Panc1 (cell line): ENCODE measurements around the gene DCP1A.

ENCODE experiments used
- POLR2AphosphoS5 ChIP-seq: IDR thresholded peaks from 2 replicates; pipeline ENCODE4 v1.6.1; 2012; ENCODE audit warnings: mild to moderate bottlenecking, low read depth, low read length, moderate library complexity
- SIN3A ChIP-seq: IDR thresholded peaks from 2 replicates; pipeline ENCODE4 v1.6.1; 2012; ENCODE audit warnings: low read depth, mild to moderate bottlenecking, low read length, moderate library complexity, borderline replicate concordance; ENCODE audit not compliant: insufficient read depth
- TCF7L2 ChIP-seq: IDR thresholded peaks from 2 replicates; pipeline ENCODE4 v1.6.1; 2011; ENCODE audit warnings: mild to moderate bottlenecking, low read depth, low read length, inconsistent platforms
- TF ChIP-seq, protein P1 (sequence below): fragments of 450-650 bp; IDR thresholded peaks from 2 replicates; pipeline ENCODE4 v1.5.1; 2017; ENCODE audit warnings: mild to moderate bottlenecking
- TF ChIP-seq, protein P2 (sequence below), 2 experiments: IDR thresholded peaks; 2 replicates each; pipeline ENCODE4 v1.6.1; 2011 to 2012; ENCODE audit warnings: low read depth in 2 of 2, control low read depth in 1 of 2, low read length in 1 of 2, mild to moderate bottlenecking in 1 of 2, moderate library complexity in 1 of 2; ENCODE audit not compliant: insufficient read depth in 1 of 2

DNA sequence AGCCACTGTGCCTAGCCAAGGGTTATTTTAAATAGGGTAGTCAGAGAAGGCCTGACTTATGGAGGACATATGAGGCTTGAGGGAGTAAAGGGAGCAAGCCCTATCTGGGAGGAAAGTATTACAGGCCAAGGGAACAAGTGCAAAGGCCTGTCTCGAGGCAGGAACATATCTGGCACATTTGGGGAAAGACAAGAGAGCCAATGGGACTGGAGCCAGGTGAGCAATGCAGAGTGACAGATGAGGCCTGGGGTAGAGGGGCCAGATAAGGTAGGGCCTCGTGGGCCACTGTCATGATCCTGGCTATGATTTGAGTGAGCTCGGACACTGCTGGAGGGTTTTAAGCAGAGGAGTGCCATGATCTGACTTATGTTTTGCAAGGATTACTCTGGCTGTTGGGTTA is 43.8 kb downstream of the DCP1A start:
- no peak for TF ChIP-seq TCF7L2
- TF ChIP-seq, protein P1, sequence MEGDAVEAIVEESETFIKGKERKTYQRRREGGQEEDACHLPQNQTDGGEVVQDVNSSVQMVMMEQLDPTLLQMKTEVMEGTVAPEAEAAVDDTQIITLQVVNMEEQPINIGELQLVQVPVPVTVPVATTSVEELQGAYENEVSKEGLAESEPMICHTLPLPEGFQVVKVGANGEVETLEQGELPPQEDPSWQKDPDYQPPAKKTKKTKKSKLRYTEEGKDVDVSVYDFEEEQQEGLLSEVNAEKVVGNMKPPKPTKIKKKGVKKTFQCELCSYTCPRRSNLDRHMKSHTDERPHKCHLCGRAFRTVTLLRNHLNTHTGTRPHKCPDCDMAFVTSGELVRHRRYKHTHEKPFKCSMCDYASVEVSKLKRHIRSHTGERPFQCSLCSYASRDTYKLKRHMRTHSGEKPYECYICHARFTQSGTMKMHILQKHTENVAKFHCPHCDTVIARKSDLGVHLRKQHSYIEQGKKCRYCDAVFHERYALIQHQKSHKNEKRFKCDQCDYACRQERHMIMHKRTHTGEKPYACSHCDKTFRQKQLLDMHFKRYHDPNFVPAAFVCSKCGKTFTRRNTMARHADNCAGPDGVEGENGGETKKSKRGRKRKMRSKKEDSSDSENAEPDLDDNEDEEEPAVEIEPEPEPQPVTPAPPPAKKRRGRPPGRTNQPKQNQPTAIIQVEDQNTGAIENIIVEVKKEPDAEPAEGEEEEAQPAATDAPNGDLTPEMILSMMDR = no peak
- TF ChIP-seq SIN3A = no peak
- TF ChIP-seq, protein P2, sequence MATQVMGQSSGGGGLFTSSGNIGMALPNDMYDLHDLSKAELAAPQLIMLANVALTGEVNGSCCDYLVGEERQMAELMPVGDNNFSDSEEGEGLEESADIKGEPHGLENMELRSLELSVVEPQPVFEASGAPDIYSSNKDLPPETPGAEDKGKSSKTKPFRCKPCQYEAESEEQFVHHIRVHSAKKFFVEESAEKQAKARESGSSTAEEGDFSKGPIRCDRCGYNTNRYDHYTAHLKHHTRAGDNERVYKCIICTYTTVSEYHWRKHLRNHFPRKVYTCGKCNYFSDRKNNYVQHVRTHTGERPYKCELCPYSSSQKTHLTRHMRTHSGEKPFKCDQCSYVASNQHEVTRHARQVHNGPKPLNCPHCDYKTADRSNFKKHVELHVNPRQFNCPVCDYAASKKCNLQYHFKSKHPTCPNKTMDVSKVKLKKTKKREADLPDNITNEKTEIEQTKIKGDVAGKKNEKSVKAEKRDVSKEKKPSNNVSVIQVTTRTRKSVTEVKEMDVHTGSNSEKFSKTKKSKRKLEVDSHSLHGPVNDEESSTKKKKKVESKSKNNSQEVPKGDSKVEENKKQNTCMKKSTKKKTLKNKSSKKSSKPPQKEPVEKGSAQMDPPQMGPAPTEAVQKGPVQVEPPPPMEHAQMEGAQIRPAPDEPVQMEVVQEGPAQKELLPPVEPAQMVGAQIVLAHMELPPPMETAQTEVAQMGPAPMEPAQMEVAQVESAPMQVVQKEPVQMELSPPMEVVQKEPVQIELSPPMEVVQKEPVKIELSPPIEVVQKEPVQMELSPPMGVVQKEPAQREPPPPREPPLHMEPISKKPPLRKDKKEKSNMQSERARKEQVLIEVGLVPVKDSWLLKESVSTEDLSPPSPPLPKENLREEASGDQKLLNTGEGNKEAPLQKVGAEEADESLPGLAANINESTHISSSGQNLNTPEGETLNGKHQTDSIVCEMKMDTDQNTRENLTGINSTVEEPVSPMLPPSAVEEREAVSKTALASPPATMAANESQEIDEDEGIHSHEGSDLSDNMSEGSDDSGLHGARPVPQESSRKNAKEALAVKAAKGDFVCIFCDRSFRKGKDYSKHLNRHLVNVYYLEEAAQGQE (IDR thresholded peaks at IDR 0.05; ENCODE audit: insufficient read depth in 1 of 2, low read depth in 2 of 2, low read length in 1 of 2) = no peak
- TF ChIP-seq POLR2AphosphoS5 = no peak
